Choroid plexus epithelial cell (primary cell): ENCODE results near the gene MAP4K4.

ENCODE experiments used
- DNase-seq: peaks from one replicate; pipeline ENCODE4 v3.0.0-alpha.2; 2010; ENCODE audit warnings: low read depth
- H3K4me3 ChIP-seq: 2 replicates; pipeline ENCODE4 v1.5.1; 2011; ENCODE audit warnings: low read depth, mild to moderate bottlenecking, control low read depth, low read length, moderate library complexity
- TF ChIP-seq, protein P1 (sequence below): conservative IDR thresholded peaks from 2 replicates; pipeline ENCODE4 v1.5.1; 2011; ENCODE audit warnings: low read depth, mild to moderate bottlenecking, control low read depth, inconsistent platforms, low read length, moderate library complexity

MAP4K4 gene

DNA sequence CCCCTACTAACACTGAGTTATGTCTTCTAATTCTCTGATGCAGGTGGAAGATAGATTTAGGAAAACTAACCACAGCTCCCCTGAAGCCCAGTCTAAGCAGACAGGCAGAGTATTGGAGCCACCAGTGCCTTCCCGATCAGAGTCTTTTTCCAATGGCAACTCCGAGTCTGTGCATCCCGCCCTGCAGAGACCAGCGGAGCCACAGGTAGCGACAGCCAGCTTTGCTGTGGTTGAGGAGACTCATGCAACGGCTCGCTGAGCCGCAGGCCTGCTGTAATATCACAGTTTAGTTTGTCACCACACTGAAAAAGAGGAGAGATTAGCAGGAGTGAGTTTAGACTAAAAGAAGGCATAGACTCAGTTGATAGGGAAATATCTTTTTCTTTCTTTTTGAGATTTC lies 163.3 kb downstream of the MAP4K4 start:
- TF ChIP-seq, protein P1, sequence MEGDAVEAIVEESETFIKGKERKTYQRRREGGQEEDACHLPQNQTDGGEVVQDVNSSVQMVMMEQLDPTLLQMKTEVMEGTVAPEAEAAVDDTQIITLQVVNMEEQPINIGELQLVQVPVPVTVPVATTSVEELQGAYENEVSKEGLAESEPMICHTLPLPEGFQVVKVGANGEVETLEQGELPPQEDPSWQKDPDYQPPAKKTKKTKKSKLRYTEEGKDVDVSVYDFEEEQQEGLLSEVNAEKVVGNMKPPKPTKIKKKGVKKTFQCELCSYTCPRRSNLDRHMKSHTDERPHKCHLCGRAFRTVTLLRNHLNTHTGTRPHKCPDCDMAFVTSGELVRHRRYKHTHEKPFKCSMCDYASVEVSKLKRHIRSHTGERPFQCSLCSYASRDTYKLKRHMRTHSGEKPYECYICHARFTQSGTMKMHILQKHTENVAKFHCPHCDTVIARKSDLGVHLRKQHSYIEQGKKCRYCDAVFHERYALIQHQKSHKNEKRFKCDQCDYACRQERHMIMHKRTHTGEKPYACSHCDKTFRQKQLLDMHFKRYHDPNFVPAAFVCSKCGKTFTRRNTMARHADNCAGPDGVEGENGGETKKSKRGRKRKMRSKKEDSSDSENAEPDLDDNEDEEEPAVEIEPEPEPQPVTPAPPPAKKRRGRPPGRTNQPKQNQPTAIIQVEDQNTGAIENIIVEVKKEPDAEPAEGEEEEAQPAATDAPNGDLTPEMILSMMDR = no peak
- no peak overlapping the region for H3K4me3 ChIP-seq
- DNase-seq = no peak

GRCh38 chr2:101861382-101861781 lies 163.9 kb downstream of the MAP4K4 start:
- TF ChIP-seq, protein P1 = no peak
- H3K4me3 ChIP-seq = no peak overlapping the region
- no peak for DNase-seq

- no peak for DNase-seq
- no peak overlapping the region for H3K4me3 ChIP-seq
- TF ChIP-seq, protein P1 = no peak
These were observed 166.0 kb downstream of the MAP4K4 start for GRCh38 chr2:101863534-101863933.

DNA sequence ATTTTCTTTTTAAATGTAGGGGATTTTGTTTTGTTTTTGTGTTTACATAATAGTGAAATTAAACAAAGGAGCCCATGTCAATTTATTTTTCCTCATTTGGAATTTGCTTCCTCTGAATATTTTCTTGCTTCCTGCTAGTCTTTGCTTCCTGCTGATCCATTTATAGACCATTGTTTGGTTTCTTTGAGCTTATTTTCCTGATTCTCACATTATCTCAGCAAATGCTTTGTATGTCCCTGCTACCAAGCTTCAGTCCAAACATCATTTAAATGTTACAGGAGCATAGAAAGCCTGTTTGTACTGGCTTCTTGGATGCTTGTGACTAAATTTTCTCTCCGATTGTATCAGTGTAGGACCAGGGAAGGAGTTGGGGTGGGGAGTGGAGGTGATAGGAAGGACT lies 166.9 kb downstream of the MAP4K4 start:
- DNase-seq = no peak
- no peak overlapping the region for H3K4me3 ChIP-seq
- TF ChIP-seq, protein P1 = no peak

DNA sequence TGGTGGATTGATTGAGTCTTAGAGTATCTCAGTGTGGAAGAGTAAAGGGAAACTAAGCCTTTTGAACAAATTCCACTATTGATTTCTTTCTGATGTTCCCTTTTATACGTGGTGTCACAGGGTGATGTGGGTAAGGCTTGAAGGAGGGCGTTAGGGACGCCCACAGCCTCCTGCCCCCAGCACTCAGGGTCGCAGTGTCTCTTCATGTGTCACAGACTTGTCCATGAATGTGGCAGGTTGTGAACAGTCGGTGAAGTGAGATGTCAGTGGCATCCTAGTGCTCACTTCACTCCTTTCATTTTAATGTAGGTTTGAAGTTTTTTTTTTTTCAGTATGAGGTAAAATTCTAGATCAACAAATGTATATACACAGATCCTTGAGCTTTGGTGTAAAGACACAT lies 171.0 kb downstream of the MAP4K4 start:
- no peak for DNase-seq
- no peak overlapping the region for H3K4me3 ChIP-seq
- TF ChIP-seq, protein P1 = no peak

DNA sequence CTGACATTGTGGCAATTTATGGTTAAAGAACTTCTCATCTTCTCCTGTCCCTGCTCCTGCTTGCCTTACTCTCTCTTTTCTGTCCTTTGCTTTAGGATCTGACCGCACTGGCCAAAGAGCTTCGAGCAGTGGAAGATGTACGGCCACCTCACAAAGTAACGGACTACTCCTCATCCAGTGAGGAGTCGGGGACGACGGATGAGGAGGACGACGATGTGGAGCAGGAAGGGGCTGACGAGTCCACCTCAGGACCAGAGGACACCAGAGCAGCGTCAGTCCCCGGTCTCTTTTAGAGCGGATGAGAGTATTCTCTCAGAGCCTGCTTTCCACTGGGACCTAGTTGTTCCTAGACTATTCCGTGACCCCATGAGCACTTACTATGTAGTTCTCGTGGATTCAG lies 172.0 kb downstream of the MAP4K4 start:
- no peak overlapping the region for H3K4me3 ChIP-seq
- TF ChIP-seq, protein P1 = no peak
- no peak for DNase-seq

DNA sequence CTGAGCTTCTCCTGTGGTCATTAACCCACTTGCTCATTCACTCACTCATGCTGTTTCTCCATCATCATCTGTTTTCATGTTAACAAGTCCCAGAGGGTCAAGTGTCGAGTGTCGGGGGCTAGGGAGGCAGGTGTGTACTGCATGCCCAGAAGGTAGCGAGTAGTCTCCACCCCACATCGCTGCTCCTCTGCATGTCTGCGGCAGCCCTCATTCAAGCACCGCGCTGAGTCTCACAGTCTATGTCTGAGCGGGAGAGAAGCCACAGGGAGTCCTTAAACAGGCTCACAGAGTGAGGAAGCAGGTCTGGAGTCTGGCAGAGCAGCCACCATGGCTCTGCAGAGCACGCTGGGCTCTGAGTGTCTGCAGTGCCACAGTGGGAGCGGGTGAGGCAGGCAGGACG lies 172.9 kb downstream of the MAP4K4 start:
- TF ChIP-seq, protein P1 = no peak
- no peak overlapping the region for H3K4me3 ChIP-seq
- no peak for DNase-seq
